LHCN-M2 (cell line): ENCODE results near the gene ZPBP2. TPM values are rescaled to one million over a fixed set of nuclear protein-coding genes. Genes with fewer than 3 reads are reported as not detected.
"Not testable (repeated sequence)": the region's sequence is repeated elsewhere in the genome, so short reads cannot be mapped to it uniquely, and the experiment has no call there.

Experiments
- DNase-seq: peaks from one replicate; pipeline ENCODE4 v3.0.0-alpha.2; 2012; ENCODE audit warnings: low read depth
- total RNA-seq: library from RNA; depleted of rRNA; stranded (reverse); fragments of >200 nt; gene quantifications from 2 replicates; pipeline ENCODE4 v1.2.3, GENCODE V29; 2014

The ZPBP2 gene
- total RNA-seq, 1 experiment from 2014 or later, result not detected

- DNase-seq, result not testable (repeated sequence)
Observed at GRCh38 chr17:39855911-39856649, 11.9 kb upstream of the ZPBP2 start.

- DNase-seq, result no peak
Observed at GRCh38 chr17:39861235-39861634, 6.8 kb upstream of the ZPBP2 start.

GRCh38 chr17:39863244-39863917 lies 4.6 kb upstream of the ZPBP2 start:
- DNase-seq, result no peak

- peak; percentile 8 for DNase-seq
Observed at GRCh38 chr17:39863918-39864746, 3.9 kb upstream of the ZPBP2 start, which contains the start of gene IKZF3. Gene IKZF3 (minus strand): TSS chr17:39864312. CDS start chr17:39864126, 186 bp downstream.

- no peak for DNase-seq
Observed at GRCh38 chr17:39866013-39866730, 1.8 kb upstream of the ZPBP2 start.

GRCh38 chr17:39867084-39867879 lies 720 bp upstream of the ZPBP2 start:
- DNase-seq, result no peak

- no peak for DNase-seq
Observed at GRCh38 chr17:39868554-39868942, 546 bp downstream of the ZPBP2 start.

GRCh38 chr17:39870776-39871175 lies 2.8 kb downstream of the ZPBP2 start:
- DNase-seq, result no peak

GRCh38 chr17:39871801-39872200 lies 3.8 kb downstream of the ZPBP2 start:
- DNase-seq, result no peak

GRCh38 chr17:39872751-39873150 lies 4.7 kb downstream of the ZPBP2 start:
- DNase-seq, result peak; percentile 32

GRCh38 chr17:39886102-39886501 lies 18.1 kb downstream of the ZPBP2 start:
- not testable (repeated sequence) for DNase-seq

- no peak for DNase-seq
Observed at GRCh38 chr17:39887078-39887477, 19.1 kb downstream of the ZPBP2 start.

GRCh38 chr17:39889200-39889599 lies 21.2 kb downstream of the ZPBP2 start:
- no peak for DNase-seq

GRCh38 chr17:39894681-39895376 lies 26.8 kb downstream of the ZPBP2 start:
- no peak for DNase-seq

- no peak for DNase-seq
Observed at GRCh38 chr17:39898088-39898487, 30.1 kb downstream of the ZPBP2 start.

- DNase-seq, result no peak
Observed at GRCh38 chr17:39899215-39899614, 31.2 kb downstream of the ZPBP2 start.

- not testable (repeated sequence) for DNase-seq
Observed at GRCh38 chr17:39902027-39902426, 34.0 kb downstream of the ZPBP2 start.

GRCh38 chr17:39903158-39903884 lies 35.3 kb downstream of the ZPBP2 start:
- DNase-seq, result peak; percentile 52

GRCh38 chr17:39904990-39905288 lies 36.9 kb downstream of the ZPBP2 start:
- no peak for DNase-seq
